SU-DHL-6 (cell line): Measurements from ENCODE around the gene UMAD1.

Source experiments
- H2AFZ ChIP-seq: fragments of 200-600 bp; sonication (generic); 2 replicates; pipeline ENCODE4 v1.6.1; 2014; ENCODE audit warnings: low read depth, mild to moderate bottlenecking, moderate library complexity, mixed read lengths, antibody characterized with exemption, low read length; ENCODE audit not compliant: severe bottlenecking
- H3F3A ChIP-seq: fragments of 200-600 bp; shearing (Covaris generic); 2 replicates; pipeline ENCODE4 v1.6.0; 2016; ENCODE audit warnings: antibody characterized with exemption, mild to moderate bottlenecking; ENCODE audit not compliant: insufficient read depth
- H3K27ac ChIP-seq: fragments of 200-600 bp; sonication (generic); 2 replicates; pipeline ENCODE4 v1.5.1; 2016; ENCODE audit warnings: low read depth, mild to moderate bottlenecking, low read length, moderate library complexity, mixed read lengths
- H3K27me3 ChIP-seq: fragments of 200-600 bp; sonication (generic), shearing (Covaris generic); 2 replicates; pipeline ENCODE4 v1.6.0; 2014; ENCODE audit warnings: mild to moderate bottlenecking, low read length
- H3K36me3 ChIP-seq: fragments of 200-600 bp; sonication (generic); 2 replicates; pipeline ENCODE4 v1.6.1; 2014; ENCODE audit warnings: mild to moderate bottlenecking, low read length, mixed read lengths
- H3K4me2 ChIP-seq: fragments of 300-600, 200-600 bp; shearing (Covaris generic), sonication (generic); 2 replicates; pipeline ENCODE4 v1.6.0; 2014; ENCODE audit warnings: low read length, low read depth, mild to moderate bottlenecking; ENCODE audit not compliant: poor library complexity, severe bottlenecking
- H3K4me3 ChIP-seq: fragments of 200-600 bp; sonication (generic); 2 replicates; pipeline ENCODE4 v1.5.1; 2014; ENCODE audit warnings: antibody characterized with exemption, low read length, mild to moderate bottlenecking, mixed read lengths; ENCODE audit not compliant: insufficient read depth, poor library complexity, severe bottlenecking
- H3K79me2 ChIP-seq: fragments of 200-600 bp; sonication (generic); 2 replicates; pipeline ENCODE4 v1.6.1; 2014; ENCODE audit warnings: mild to moderate bottlenecking, low read length, moderate library complexity; ENCODE audit not compliant: insufficient read depth
- H3K9ac ChIP-seq: fragments of 200-600 bp; sonication (generic); 2 replicates; pipeline ENCODE4 v1.7.0; 2014; ENCODE audit warnings: mild to moderate bottlenecking, low read length
- H3K9me2 ChIP-seq: fragments of 200-600 bp; sonication (generic); replicated peaks from 2 replicates; pipeline ENCODE4 v1.6.1; 2014; ENCODE audit warnings: low read length; ENCODE audit not compliant: insufficient read depth
- H3K9me3 ChIP-seq: fragments of 200-600 bp; sonication (generic); 2 replicates; pipeline ENCODE4 v1.6.1; 2014; ENCODE audit warnings: low read length, mixed read lengths; ENCODE audit not compliant: insufficient read depth
- H4K20me1 ChIP-seq: fragments of 200-600 bp; sonication (generic); 2 replicates; pipeline ENCODE4 v1.6.1; 2014; ENCODE audit warnings: low read depth, mild to moderate bottlenecking, antibody characterized with exemption, low read length, moderate library complexity, mixed read lengths
- EZH2phosphoT487 ChIP-seq: fragments of 200-600 bp; sonication (generic), shearing (Covaris generic); conservative IDR thresholded peaks from 2 replicates; pipeline ENCODE4 v1.6.1; 2018; ENCODE audit warnings: mild to moderate bottlenecking, antibody characterized with exemption, low read length, moderate library complexity, mixed read lengths
- TF ChIP-seq, protein P1 (sequence below): fragments of 200-600 bp; sonication (generic); IDR thresholded peaks from one replicate; pipeline ENCODE4 v1.5.1; 2017; ENCODE audit warnings: antibody characterized with exemption, mild to moderate bottlenecking, low read length, moderate library complexity; ENCODE audit not compliant: insufficient read depth, poor library complexity, severe bottlenecking

UMAD1 gene

DNA sequence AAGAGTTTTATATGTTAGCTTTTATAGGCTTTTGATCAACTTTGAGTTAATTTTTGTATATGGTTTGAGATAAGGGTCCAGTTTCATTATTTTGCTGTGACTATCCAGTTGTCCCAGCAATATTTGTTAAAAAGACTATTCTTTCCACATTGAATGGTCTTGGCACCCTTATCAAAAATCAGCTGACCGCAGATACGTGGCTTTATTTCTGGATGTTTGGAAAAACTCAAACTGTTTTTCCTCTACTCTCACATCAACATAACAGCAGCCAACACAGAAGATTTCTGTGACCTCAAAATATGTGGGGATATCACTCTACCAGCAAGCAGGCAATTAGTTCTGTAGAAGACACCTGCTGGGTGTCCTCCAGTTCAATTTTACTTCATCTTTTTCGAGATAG, 211.4 kb downstream of the UMAD1 start:
- no peaks in the 10 kb centered on the region; the same call in 1 of the 2 replicates for H3K36me3 ChIP-seq
- no peak overlapping the region for H3K9ac ChIP-seq
- no peaks in the 10 kb centered on the region for H3K27me3 ChIP-seq
- no peaks in the 10 kb centered on the region for H4K20me1 ChIP-seq
- peaks cover 25% of the 10 kb centered on the region; the same call in 1 of the 2 replicates for H3K9me3 ChIP-seq
- H3K4me2 ChIP-seq, result no peak overlapping the region
- no peak overlapping the region for H3K4me3 ChIP-seq
- H3K9me2 ChIP-seq, result no peaks in the 10 kb centered on the region
- H2AFZ ChIP-seq, result no peak overlapping the region
- H3F3A ChIP-seq, result 0 out of 2 replicates have a peak, but pooled peaks cover 1% of the 10 kb centered on the region
- H3K79me2 ChIP-seq, result no peaks in the 10 kb centered on the region
- TF ChIP-seq, protein P1, sequence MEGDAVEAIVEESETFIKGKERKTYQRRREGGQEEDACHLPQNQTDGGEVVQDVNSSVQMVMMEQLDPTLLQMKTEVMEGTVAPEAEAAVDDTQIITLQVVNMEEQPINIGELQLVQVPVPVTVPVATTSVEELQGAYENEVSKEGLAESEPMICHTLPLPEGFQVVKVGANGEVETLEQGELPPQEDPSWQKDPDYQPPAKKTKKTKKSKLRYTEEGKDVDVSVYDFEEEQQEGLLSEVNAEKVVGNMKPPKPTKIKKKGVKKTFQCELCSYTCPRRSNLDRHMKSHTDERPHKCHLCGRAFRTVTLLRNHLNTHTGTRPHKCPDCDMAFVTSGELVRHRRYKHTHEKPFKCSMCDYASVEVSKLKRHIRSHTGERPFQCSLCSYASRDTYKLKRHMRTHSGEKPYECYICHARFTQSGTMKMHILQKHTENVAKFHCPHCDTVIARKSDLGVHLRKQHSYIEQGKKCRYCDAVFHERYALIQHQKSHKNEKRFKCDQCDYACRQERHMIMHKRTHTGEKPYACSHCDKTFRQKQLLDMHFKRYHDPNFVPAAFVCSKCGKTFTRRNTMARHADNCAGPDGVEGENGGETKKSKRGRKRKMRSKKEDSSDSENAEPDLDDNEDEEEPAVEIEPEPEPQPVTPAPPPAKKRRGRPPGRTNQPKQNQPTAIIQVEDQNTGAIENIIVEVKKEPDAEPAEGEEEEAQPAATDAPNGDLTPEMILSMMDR, result no peak
- TF ChIP-seq EZH2phosphoT487, result no peak
- H3K27ac ChIP-seq, result no peak overlapping the region

DNA sequence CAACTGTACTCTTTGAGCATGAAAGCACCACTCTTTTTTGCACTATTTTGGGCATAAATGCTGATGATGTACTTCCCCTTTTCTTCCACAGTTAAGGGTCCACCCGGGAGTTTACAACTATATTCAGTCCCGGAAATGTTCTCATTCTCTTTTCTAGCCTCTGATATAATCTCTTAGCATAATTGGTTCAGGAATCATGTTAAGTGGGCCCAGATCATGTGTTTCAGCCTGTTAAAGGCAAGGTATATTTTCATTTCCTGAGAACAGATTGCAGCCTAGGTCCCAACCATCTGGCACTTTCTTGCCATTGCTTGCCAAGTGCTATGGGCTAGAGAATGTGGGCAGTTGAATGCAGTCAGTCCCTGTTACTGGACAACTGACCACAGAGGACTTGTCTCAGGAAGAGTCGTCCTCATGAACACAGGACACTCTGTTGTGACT, 216.6 kb downstream of the UMAD1 start:
- H3K36me3 ChIP-seq, result no peaks in the 10 kb centered on the region; the same call in 1 of the 2 replicates
- no peaks in the 10 kb centered on the region for H4K20me1 ChIP-seq
- no peaks in the 10 kb centered on the region for H3K79me2 ChIP-seq
- TF ChIP-seq EZH2phosphoT487, result no peak
- TF ChIP-seq, protein P1, result no peak
- peak overlapping the region; percentile 43 for H3K4me2 ChIP-seq
- 0 out of 2 replicates have a peak, but pooled peaks cover 14% of the 10 kb centered on the region for H3F3A ChIP-seq
- H3K9ac ChIP-seq, result no peak overlapping the region
- no peaks in the 10 kb centered on the region for H3K9me2 ChIP-seq
- H3K9me3 ChIP-seq, result peaks cover 25% of the 10 kb centered on the region; the same call in 1 of the 2 replicates
- H3K27me3 ChIP-seq, result no peaks in the 10 kb centered on the region
- H3K27ac ChIP-seq, result peak overlapping the region; percentile 54
- peak overlapping the region; percentile 15 for H2AFZ ChIP-seq
- peak overlapping the region; percentile 1 for H3K4me3 ChIP-seq

DNA sequence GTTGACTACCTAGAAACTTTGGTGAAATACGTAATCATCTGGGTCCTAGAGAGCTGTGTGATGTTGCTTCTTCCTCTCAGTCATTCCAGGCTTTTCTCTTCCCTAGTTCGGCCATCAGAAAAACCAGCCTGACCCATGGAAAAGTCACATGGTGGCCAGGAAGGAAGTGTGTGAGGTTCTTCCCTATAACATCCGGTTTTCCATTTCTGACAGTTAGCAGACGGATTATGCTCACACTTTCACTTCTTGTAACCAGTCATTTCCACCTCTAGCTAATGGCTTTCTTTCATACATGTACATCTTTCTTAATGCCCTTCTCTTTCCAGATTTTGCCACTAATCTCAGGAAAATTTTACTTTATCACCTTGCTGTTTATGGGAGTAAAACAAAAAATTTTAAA, 218.0 kb downstream of the UMAD1 start:
- no peak overlapping the region for H3K4me2 ChIP-seq
- H3F3A ChIP-seq, result 0 out of 2 replicates have a peak, but pooled peaks cover 14% of the 10 kb centered on the region
- no peaks in the 10 kb centered on the region for H3K27me3 ChIP-seq
- no peak overlapping the region for H3K4me3 ChIP-seq
- no peak overlapping the region for H3K27ac ChIP-seq
- H3K36me3 ChIP-seq, result no peaks in the 10 kb centered on the region
- no peak overlapping the region for H2AFZ ChIP-seq
- no peak overlapping the region for H3K9ac ChIP-seq
- no peaks in the 10 kb centered on the region for H3K9me2 ChIP-seq
- no peaks in the 10 kb centered on the region for H3K79me2 ChIP-seq
- TF ChIP-seq EZH2phosphoT487, result no peak
- TF ChIP-seq, protein P1, result no peak
- H4K20me1 ChIP-seq, result no peaks in the 10 kb centered on the region
- peaks cover 24% of the 10 kb centered on the region; the same call in 1 of the 2 replicates for H3K9me3 ChIP-seq
